ENCODE results near the gene HOXC13.
A peak's percentile ranks its signal among the peaks of the same experiment; 100 is the strongest.

The HOXC13 gene

GRCh38 chr12:53991077-53991460 lies 52.4 kb downstream of the HOXC13 start:
- Histone ChIP-seq H3K4me3 (no peak overlapping the region), H3K27ac (no peak overlapping the region)
- TF ChIP-seq CTCF (IDR thresholded peaks at IDR 0.05): no peak
- no peak for DNase-seq (ENCODE audit: low spot score)

- Histone ChIP-seq H3K4me3 (no peak overlapping the region), H3K27ac (no peak overlapping the region)
- DNase-seq (ENCODE audit: low spot score): no peak
- TF ChIP-seq CTCF (IDR thresholded peaks at IDR 0.05): no peak
Measured at GRCh38 chr12:53992377-53992889, 53.8 kb downstream of the HOXC13 start.

GRCh38 chr12:53993162-53994008 lies 54.8 kb downstream of the HOXC13 start:
- DNase-seq (ENCODE audit: low spot score): no peak
- no peak for TF ChIP-seq CTCF (IDR thresholded peaks at IDR 0.05)
- Histone ChIP-seq H3K27ac (no peak overlapping the region), H3K4me3 (no peak overlapping the region)

GRCh38 chr12:53994009-53994263 lies 55.3 kb downstream of the HOXC13 start:
- no peak for TF ChIP-seq CTCF (IDR thresholded peaks at IDR 0.05)
- DNase-seq (ENCODE audit: low spot score): no peak
- Histone ChIP-seq H3K27ac (no peak overlapping the region), H3K4me3 (peak overlapping the region; percentile 70)

- no peak overlapping the region for H3K27ac ChIP-seq
- no peak for TF ChIP-seq CTCF (IDR thresholded peaks at IDR 0.05)
- DNase-seq (ENCODE audit: low spot score): no peak
- H3K4me3 ChIP-seq: peak overlapping the region; percentile 70
Measured at GRCh38 chr12:53994264-53995001, 55.8 kb downstream of the HOXC13 start.

- TF ChIP-seq CTCF (IDR thresholded peaks at IDR 0.05): no peak
- no peak for DNase-seq (ENCODE audit: low spot score)
- no peak overlapping the region for H3K27ac ChIP-seq
- H3K4me3 ChIP-seq: peak overlapping the region; percentile 70
Measured at GRCh38 chr12:53995002-53995377, 56.4 kb downstream of the HOXC13 start.
